ENCODE measurements around the gene FAT1.

FAT1 gene

DNA sequence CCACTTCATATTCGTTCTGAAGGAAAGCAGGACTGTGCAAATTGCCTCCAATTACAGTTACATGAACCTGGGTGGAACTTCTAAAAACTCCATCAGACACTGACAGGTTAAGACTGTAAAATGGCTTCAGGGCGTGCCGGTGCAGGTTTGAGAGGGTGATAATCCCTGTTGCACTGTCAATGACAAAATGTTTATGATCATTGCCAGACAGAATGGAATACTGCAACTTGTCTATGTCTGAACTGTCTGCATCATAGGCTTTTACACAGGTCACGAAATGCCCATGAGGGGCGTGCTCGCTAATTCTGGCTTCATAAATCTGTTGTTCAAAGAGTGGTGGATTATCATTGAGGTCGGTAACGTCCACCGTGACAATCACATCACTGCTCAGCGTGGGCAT is 104.6 kb downstream of the FAT1 start:
- no peak for DNase-seq (ENCODE audit: low spot score)

DNA sequence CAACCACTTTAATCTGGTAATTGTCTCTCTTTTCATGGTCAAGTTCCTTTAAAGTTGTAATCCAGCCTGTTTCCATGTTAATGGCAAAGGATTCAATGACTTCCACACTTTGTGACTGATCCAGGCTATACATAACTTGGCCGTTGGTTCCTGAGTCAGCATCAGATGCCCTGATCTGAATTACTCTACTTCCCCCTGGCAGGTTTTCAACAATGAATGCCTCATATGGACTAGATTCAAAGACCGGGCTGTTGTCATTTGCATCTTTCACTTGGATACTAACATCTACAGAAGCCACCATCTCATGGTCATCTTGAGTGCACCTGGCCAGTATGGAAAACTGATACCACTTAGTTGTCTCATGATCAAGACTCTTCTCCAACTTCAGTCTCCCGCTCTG is 105.7 kb downstream of the FAT1 start:
- no peak for DNase-seq (ENCODE audit: low spot score)

DNA sequence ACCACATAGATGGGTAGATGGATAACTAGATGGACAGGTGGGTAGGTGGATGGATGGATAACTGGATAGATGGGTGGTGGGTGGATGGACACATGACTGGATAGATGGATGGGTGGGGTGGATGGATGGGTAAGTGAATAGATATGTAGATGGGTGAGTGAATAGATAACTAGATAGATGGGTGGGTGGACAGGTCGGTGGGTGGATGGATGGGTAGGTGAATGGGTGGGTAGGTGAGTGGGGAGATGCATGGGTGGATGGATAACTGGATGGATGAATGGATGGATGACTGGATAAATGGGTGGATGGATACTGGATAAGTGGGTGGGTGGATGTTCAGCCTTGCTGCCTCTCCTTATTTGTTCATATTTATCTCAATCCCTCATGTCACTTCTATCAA is 116.2 kb downstream of the FAT1 start:
- DNase-seq (ENCODE audit: low spot score) = no peak

DNA sequence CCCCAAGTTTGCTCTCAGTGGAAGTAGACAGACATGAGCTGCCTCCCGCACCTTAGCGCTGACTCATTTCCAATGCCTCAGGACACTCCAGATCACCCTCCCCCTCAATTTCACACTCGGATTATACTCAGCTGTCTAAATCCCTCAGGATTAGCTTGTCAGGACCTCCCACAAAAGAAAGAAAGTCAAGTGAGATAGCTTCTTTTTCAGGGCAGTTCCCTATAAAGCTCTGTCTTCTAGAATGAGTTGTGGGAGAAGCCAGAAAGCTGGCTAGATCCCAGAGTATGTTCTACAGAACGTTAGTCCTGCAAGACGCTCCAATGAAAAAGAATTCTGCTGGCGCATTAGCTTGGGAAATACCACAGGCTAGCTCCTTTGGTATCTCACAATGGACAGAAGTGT is 117.1 kb downstream of the FAT1 start:
- no peak for DNase-seq (ENCODE audit: low spot score)

DNA sequence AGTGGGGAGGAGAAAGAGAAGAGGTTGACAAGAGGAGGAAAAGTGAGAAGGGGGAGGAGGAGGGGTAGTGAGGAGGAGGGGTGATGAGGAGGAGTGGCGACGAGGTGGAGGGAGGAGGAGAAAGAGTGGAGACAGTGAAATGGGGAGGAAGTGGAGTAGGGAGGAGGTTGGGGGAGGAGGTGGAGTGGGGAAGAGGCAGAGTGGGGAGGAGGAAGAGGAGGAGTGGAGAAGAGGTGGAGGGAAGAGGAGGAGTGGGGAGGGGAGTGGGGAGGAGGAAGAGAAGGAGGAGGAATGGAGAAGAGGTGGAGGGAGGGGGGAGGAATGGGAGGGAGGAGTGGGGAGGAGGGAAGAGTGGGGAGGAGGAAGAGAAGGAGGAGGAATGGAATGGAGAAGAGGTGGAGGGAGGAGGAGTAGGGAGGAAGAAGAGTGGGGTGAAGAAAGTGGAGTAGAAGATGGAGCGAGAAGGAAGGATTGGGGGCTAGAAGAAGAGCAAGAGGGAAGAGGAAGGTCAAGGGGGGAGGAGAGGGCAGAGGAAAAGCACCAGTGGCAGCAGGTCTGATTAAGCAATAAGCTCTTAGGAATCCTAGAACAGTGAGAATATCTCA is 118.3 kb downstream of the FAT1 start:
- no peak for DNase-seq (ENCODE audit: low spot score)

DNA sequence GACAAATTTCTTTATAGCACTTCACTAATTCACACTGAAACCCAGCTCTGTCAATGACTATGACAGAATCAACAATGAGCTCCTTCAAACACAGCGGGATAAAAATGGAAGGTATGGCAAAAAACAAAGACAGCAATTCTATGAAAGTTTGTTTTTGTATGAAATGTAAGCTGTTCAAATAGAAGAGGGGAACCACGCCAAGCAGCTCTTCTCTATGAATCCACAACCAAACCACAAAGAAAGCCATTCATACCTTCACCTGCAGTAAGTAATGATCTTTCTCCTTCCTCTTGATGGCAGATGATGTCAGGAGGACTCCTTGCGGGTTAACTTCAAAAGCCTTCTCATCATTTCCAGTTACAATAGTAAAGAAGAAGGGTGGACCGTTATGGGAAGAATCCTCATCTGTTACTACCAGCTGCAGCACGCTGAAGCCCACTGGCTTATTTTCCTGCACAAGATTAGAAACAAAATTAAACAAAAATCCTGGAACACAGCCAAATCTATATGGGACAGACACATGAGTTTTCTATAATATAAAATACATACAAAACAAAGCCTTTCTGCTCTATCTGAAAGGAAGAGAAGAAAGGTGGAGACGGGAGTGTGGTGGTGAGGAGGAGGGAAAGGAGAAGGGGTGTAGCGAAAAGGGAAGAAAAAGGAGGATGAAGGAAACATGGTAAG is 119.4 kb downstream of the FAT1 start:
- DNase-seq (ENCODE audit: low spot score) = no peak

DNA sequence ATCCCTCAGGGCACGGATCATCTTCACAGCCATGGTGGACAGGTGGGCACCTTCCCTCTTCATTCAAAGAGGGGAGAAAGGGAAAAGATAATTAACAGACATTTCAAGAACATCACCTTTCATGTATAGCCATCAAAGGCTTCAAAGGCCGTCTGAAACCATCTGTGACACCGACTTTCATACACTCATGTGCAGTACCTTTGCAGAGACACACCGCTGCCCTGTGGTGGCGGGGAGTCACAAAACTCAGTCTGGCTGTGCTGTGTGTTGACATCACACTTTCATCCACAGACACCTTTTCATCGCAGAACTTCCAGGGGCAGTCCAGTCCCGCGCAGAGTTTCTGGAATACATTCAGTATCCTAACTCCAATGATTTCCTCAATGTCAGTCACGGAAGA is 120.7 kb downstream of the FAT1 start:
- DNase-seq (ENCODE audit: low spot score) = no peak

DNA sequence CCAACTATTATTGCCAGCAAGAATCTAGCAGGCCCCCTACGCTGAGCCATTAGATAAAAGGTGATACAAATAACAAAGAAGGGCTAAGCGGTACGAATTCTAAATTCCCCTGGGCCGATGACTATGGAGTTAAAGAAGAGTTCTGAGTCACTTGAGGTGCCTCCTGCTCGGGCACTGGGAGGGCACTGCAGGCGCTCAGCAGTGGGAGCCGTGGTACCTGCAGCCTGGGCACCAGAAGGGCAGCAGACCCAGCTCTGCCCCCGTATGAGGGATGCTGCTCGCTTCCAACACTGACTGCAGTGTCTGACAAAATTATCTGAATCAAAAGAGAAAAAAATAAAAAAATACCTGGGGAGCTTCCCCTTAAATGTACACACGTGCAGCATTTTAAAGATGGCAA is 124.2 kb downstream of the FAT1 start:
- no peak for DNase-seq (ENCODE audit: low spot score)

DNA sequence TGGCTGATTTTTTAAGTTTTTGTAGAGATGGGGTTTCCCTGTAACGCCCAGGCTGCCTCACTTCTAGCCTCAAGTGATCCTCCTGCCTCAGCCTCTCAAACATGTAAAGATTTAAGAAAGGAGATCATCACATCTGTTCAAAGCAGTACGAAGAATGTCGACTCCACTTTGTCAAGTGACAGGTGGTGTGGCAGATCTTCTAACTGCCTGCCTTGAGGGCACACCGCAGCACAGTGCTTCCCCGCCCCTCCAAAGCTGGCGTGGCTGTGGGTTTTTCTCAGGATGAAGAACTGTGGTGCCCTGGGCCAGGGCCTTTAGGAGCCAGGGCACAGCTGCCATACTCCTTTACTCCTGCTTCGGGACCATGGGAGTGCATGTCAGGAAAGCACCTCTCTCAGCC is 125.0 kb downstream of the FAT1 start:
- DNase-seq (ENCODE audit: low spot score) = no peak

DNA sequence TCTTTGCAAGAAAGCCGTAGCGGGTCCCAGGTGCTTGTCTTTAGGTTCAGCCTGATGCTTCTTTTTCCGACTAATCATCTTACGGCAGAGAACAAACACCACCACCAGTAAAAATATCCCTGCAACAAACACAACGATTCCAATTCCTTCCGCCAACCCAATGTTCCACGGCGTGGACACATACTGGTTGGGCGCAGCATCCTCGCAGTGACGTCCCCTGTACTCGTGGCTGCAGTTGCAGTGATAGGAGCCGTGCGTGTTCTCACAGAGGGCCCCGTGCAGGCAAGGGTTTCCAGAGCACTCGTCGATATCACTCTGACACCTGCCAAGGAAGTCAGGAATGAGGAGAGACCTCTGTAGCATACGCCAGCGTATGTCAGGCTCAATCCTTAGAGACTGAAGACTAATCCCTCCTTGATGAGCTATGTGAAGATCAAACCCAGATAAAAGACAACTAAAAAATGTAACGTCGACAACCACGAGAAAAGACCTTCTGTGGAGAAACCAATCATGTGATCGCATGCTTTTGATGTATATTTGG is 126.7 kb downstream of the FAT1 start:
- no peak for DNase-seq (ENCODE audit: low spot score)

DNA sequence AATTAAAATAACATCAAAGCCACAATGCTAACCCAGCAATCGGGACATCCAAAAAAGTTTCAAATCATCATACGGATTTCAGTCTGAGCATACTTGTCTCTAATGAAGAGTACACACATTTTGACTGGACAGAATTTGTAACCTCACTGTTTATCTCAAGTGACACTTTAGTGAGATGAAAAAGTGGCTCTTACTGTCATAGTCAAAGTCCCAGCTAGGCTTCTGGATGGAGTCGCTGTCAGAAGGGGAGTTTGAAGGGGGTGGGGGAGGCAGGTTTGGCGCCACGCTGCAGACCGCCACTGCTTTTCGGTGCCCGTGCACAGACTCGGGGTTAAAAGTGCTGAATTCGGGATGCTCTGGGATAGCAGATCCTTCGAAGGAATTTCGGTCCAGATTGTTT is 127.3 kb downstream of the FAT1 start:
- no peak for DNase-seq (ENCODE audit: low spot score)

DNA sequence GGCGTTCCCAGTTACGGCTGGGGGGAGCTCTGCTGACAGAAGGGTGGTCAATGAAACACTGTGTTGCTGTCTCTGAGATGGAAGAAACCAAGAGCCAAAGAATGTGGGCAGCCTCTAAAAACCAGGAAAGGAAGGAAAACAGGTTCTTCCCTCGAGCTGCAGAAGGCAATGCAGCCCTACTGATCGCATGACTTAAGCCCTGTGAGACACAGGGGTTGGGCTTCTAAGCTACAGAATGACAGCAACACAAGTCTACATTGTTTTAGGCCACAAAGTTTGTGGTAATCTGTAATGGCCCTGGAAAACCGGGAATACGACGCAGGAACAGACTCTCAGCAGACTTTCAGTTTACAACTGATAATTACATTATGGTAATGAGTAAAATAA is 130.1 kb downstream of the FAT1 start:
- no peak for DNase-seq (ENCODE audit: low spot score)

DNA sequence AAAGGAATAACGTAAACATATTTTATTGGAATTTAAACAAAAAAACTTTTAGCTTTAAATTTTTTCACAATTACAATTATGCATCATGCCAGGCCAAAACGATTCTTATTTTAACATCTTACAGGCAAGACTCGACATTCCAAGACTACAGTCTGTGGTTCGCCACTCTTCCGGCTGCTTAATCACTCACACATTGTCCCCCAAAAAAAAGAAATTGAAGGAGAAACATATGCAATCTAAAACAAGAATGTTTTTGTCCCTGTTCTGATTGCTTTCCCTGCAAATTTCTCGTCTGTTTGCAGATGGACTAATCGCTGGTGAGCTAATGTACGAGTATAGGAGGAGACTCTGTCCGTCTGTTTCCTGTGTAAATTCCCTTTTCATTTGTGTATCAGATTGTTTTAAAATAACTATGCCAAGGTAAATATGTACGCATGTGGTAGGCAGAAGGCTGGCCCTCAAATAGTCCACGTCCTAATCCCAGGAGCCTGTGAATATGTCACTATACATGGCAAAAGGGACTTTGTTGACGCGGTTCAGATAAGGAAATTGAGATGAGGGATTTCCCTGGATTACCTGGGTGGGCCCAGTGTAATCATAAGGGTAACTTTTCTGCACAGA is 130.6 kb downstream of the FAT1 start:
- DNase-seq (ENCODE audit: low spot score) = no peak

DNA sequence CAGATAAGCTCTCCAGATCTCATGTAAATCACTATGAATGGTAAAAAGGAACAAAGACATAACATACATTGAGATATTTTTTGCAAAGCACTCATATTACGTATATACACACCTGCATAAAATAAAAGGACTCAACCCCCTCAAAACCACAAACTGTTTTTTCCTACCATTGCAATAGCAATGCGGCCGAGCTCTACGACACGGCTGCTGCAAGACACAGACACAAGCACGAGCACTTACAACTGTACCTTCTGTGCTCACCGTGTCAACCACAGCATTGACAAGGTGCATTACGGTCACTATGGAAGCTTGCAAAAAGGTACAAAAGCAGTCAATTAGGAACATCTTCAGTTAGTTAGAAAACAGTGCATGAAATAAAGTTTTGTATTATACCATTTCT is 131.2 kb downstream of the FAT1 start:
- no peak for DNase-seq (ENCODE audit: low spot score)

DNA sequence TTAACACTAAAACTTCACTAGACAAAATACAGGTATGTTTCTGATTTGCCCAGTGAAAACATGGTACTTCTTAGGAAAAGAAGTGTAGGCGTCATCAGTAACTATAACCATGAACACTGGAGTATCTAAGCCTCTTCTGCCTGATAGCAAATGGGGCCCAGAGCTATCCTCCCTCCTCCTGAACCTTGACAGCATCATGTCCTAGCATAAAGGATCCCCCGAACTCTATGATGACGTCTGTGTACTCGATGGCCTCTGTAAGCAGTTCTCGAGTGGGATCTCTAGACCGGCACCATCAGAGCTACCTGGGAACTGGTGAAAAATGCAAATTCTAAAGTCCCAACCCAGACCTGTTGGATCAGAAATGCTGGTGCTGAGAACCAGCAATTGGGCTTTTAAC is 132.0 kb downstream of the FAT1 start:
- no peak for DNase-seq (ENCODE audit: low spot score)

DNA sequence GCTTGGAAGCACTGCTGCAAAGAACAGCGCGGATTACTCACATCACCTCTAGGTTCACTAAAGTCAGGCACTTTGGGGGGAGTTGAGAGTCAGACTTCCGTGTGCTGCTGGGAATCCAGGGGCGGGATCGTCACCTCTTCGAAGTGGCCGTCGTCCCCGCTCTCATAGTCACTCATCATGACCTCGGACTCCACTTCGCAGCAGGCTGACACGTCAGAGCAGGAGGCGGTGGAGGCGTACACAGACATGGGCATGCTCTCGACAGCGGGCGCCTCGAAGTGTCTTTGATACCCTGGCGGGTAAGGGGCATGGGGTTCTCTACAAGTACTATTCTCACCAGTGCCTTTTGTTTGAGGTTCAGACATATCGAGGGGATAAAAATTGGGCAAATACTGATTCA is 135.2 kb downstream of the FAT1 start:
- no peak for DNase-seq (ENCODE audit: low spot score)

DNA sequence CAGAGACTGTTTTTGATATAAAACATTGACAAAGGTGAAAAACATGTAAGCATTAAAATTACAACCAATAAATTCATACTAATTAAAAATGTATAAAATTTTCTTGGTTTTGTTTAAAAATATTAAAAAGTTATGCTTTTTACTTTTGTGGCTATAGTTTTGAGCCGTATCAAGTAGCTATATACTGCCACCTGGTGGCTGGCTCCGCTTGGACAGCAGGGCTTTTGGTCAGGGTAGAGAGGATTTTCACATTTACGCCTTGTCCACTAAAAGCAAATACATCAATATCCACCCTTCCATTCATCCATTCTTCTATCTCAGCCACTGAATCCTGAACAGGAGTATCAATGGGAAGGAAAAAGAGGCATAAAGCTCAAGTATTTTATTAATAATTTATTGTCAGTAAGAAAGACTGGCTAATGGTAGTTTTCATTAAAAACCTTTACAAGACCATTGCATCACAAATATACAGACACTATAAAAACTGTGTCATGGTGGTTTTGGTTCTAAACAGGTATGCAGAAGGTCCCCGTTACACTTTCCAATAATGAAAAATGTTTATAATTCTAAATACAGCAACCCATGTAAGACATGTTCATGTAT is 136.1 kb downstream of the FAT1 start:
- DNase-seq (ENCODE audit: low spot score) = no peak

DNA sequence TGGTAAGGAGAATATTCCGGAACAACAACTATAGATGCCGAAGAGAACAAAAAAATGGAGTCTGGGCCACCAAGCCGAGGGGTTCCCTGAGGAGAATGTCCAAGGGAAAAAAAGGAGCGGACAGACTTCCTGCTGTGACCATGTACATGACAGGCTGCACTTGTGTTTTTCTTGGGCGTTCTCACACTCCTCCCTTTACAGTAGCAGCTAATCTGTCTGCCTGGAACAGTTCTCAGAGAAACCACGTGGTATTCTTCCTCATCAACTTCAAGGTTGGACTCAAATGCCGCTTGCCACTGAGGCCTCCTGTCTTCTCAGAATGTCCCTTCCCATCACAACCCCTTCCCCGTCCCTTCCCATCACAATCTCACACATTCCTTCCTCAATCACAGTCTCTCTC is 137.5 kb downstream of the FAT1 start:
- DNase-seq (ENCODE audit: low spot score) = no peak

DNA sequence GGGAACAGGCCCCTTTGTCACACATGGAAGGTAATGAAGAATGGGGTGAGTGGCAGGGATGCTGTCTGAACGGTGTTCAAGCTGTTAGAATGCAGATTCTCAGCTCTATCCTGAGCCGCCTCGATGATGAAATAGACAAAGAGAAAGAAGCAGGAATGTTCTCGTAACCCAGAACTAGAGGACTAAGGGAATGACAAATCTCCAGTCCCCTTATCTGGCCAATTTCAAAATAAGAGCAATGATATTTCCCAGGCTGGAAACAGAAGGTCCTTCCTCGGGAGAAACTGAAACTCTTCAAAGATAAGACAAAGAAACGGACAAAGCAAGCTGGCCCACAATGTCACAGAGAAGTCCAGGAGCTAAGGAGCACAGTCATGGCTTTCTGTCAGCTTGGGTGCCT is 138.7 kb downstream of the FAT1 start:
- no peak for DNase-seq (ENCODE audit: low spot score)

DNA sequence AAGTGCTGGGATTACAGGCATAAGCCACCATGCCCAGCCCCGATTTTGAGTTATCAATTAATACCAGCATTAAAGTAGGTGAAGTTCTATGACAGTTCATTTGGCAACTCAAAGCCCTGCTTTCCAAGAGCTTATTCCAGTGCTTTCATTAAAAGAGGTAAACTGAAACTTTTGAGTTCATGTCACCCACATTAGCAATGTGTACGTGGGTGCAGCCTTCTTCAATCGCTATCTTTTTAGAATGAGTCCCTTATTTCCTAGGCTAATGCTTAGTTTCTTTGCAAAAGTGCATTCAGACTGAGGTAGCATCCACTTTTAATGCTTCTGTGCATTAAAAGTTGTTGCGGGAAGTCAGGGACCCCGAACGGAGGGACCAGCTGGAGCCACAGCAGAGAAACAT is 142.2 kb downstream of the FAT1 start:
- DNase-seq (ENCODE audit: low spot score) = no peak

DNA sequence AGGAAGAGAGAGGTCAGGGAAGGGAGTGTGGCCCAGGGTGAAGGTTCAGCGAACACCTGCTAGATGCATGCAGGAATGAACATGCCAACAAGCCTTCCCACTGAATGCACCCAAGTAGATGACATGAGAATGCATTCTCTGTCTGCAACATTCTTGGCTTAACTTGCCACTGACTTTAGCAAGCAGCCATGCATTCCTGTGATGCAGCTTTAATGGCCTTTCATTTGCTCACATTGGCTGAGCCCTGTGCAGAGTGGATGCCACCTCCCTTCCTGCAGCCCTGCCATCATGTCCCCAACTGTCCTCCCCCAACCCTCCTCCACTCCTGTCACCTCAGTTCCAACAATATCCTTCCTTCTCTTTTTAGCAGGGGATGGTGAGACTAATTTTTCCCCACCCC is 143.0 kb downstream of the FAT1 start:
- DNase-seq (ENCODE audit: low spot score) = no peak

DNA sequence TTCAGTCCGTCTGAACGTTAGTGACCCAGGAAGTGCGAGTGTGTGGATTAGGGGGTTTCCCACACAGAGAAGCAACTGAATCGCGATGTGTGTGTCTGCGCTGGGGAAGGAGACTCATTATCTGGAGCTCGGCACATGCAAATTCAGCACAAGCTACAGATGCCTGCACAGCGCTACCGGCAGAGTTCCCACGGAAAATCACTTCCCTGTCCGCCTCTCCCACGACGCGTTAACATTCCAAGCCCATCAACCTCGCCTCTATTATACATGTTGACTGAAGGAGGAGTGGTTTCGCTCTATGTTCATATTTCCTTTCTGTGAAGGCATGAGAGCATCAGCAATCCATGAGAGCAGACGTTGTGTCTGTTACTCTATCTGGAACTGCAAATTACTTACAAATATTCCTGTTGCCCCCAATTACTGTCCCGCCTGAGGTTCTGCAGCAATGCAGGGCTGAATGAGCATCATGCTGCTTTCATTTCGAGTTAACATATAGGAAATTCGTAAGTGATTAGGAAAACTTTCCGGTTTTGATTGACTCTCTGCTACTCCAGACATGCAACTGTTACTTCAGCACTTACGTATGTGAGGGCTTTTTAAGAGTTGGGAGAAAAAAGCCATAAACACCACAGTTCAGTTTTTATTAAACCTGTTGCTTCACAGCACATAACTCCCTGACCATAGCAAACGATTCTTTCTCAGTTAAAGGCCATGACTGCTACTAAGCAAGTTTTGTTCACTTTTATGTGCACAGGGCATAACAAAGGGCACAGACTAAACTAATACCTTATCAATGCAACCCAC is 153.3 kb downstream of the FAT1 start:
- DNase-seq (ENCODE audit: low spot score) = no peak
